GM19455 (cell line): ENCODE data around the gene TRMT1.
"Not testable (repeated sequence)": the region's sequence is repeated elsewhere in the genome, so short reads cannot be mapped to it uniquely, and the experiment has no call there.

ENCODE experiments used
- ATAC-seq: cut with Tn5 transposase; IDR thresholded peaks from one replicate; pipeline ENCODE4 v1.9.1; 2021; ENCODE audit not compliant: unreplicated experiment

The TRMT1 gene

GRCh38 chr19:13116282-13117175 lies at the start of gene TRMT1:
TSS of gene TRMT1 (minus strand) at chr19:13116740. CDS start at chr19:13116399, 341 bp downstream.
- peak; percentile 53 for ATAC-seq

GRCh38 chr19:13166151-13166550 lies 49.6 kb upstream of the TRMT1 start:
- not testable (repeated sequence) for ATAC-seq

- no peak for ATAC-seq
These were observed 48.8 kb upstream of the TRMT1 start for GRCh38 chr19:13165162-13165997.

GRCh38 chr19:13164343-13165161 lies 48.0 kb upstream of the TRMT1 start:
- ATAC-seq = no peak

DNA sequence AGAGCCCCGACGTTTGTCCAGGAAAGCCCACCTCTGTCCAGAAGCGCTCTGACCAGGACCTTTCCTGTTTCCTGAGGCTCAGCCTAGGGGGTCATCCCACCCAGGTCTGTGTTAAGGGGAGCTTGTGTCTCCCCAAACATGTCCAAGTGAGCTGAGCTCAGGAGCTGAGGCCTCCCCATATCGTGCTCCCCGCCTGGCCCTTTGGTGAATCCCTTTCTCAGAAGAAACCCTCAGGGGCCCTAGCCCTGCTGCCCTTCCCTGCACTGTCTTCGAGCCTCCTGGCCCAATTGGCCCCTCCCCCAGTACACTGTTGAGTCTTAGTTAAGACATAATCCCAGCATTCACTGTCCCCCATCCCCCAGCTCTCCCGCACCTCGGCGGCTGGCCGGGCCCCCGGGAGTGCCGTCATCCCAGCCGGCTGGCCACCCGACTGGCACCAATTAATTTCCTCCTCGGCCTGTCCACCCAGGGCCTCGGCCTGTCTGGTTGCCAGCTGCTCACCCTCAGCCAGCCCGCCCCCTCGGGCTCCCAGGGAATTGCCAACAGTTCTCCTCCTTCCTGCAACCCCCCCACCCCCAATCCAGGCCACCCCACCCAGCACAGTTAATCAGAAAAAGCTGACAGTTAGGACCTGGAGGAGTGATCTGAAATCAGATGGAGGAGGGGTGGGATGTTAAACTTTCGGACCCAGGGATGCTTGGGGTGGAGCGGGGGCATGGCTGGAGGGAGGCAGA lies 47.2 kb upstream of the TRMT1 start:
- no peak for ATAC-seq

GRCh38 chr19:13162724-13163608 lies 46.4 kb upstream of the TRMT1 start:
- ATAC-seq = no peak

- ATAC-seq = no peak
These were observed 44.0 kb upstream of the TRMT1 start for GRCh38 chr19:13160557-13160956.

DNA sequence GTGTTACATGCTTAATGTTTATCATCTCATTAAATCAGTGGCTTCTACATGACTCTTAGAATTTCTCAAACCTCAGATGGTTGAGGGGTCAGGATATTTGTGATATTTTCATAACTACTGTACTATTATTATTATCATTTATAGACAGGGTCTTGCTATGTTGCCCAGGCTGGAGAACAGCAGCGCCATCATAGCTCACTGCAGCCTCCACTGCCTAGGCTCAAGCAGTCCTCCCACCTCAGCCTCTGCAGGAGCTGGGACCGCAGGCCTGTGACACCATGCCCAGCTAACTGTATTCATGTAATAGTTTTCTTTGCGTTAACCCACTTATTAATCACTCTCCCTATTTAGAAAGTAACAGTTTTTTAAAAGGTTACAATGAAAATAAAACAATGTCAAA lies 43.2 kb upstream of the TRMT1 start:
- ATAC-seq = no peak

- ATAC-seq = no peak
These were observed 39.2 kb upstream of the TRMT1 start for GRCh38 chr19:13155472-13156359.

- no peak for ATAC-seq
These were observed 38.5 kb upstream of the TRMT1 start for GRCh38 chr19:13154911-13155471.

GRCh38 chr19:13154241-13154778 lies 37.8 kb upstream of the TRMT1 start:
- ATAC-seq = no peak

DNA sequence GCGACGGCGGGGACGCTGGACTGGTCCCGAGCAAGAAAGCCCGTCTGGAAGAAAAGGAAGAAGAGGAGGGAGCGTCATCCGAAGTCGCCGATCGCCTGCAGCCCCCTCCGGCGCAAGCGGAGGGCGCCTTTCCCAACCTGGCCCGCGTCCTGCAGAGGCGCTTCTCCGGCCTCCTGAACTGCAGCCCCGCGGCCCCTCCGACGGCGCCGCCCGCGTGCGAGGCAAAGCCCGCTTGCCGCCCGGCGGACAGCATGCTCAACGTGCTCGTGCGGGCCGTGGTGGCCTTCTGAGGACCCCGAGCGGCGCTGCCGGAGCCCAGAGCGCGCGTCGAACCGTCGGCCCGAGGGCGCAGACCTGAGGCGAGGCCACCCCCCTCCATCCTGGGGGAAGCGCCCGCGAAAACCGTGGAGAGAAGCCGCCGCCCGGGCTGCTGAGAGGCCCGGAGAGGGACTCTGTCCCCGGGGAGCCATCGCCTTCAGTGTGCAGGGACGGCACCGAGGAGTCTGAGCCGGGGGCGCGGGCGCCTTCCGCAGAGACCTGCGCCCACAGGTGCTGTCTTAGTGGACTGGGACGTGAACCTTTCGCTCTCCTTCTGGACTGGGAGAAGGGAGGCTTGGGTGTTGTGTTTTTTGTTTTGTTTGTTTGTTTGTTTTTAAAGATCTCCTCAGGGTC lies 37.2 kb upstream of the TRMT1 start:
- no peak for ATAC-seq

- ATAC-seq = peak; percentile 37
These were observed 36.5 kb upstream of the TRMT1 start for GRCh38 chr19:13152974-13153568.

DNA sequence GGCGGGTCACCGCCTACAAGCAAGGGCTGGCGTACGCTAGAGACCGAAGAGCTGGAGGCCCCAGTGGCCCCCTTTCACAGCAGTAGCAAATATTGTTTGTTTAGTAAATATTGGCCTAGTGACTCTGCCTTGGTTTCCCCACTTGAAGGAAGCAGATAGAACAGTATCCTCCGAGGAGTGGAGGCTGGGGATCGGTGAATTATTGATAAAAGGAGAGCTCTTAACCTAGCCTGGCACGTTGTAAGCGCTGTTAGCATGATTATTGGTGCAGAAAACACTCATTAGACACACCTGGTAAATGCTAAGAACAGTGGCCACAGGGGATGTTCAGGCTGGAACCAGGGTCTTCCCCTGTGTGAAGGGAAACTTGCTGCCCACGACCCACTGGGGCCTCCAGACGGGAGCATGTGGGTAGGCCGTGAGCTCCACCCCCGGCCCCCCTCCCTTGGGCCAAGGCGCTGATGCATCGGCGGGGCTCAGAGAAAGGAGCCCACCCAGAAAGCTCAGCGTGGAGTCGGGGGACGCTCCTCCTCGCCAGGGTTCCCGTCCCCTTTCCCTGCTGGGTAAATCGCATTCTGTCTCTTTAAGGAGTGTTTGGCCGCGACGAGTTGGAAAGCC lies 35.9 kb upstream of the TRMT1 start:
- ATAC-seq = peak; percentile 2

DNA sequence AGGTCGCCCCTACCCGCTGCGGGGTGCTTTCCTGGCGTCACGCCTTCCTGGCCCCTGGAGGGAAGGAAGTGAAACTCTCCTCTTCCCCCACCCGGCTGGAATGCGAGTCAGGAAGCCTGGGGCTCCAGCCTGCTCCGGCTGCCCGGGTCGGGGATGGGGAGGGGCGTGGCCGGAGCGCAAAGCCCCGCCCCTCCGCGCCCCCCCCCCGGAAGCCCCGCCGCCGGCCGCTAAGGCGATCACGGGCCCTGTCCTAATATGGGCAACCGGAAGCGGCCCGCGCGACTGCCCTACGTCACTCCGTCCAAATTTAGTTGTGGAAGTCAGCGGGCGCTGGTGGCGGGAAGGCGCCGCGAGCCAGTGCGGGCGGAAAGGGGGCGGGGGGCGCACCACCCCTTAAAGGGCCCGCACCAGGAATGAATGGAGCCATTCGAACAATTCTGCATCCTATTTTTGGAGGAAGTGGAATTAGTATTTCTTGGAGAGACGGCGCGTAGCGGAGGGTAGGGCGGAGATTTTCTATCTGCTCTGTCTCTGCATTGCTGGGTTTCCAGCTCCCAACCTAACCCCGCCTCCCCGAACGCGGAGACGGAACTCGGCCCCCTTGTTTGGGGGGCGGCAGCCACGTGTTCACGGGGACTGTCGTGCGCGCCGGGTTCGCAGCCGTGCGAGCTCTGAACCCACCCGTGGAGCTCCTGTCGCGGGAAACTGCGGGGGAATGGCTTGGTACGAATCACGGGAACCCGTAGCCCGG lies 35.2 kb upstream of the TRMT1 start:
- ATAC-seq = peak; percentile 35
